NCI-H2029 (cell line): ENCODE results near the gene POLR2H.
A peak's percentile ranks its signal among the peaks of the same experiment; 100 is the strongest.
"Not testable (repeated sequence)": the region's sequence is repeated elsewhere in the genome, so short reads cannot be mapped to it uniquely, and the experiment has no call there.

Experiments
- DNase-seq: peaks from one replicate; lab custom pipeline; 2025; lab: John Stamatoyannopoulos, UW

Gene POLR2H

DNA sequence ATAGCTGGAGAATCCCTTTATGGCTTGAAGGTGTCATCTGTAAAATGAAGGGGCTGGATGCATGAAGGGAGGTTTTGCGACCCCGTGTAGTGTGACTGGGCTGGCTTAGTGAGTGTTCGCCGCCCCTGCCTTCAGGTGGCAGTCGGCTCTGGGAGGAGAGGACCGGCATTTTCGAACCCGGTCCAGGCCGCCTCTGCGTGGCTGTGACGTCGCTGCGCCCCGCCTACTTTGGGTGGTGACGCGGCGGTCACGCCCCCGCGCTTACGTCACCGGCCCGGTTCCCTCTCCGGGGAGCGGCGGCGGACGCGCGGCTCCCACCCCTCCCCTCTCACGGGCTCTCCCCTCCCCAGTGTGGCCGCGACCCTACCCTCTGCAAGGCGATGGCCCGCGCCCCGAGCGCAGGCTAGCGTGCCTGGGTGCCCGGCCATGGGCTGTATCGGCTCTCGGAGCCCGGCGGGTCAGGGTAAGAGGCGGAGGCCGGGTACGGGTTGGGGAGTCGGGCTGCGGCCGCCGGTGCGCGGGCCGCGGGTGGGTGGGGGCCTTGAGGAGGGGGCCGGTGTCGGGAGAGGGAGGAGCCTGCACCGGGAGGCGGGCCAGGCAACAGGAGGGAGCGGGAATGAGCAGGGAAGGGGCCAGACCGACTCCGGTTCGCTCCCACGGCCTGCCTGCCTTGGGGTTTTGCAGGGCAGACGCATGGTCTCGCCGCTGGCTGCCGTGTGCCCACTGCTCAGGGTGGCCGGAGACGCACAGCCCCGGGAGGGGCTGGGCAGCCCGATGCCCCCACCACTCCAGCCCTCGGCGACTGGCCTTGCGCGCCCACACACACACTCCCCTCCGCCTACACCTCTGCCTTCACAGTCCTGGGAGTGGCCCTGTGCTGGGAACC, 25.6 kb upstream of the POLR2H start:
- DNase-seq, result peak; percentile 45

DNA sequence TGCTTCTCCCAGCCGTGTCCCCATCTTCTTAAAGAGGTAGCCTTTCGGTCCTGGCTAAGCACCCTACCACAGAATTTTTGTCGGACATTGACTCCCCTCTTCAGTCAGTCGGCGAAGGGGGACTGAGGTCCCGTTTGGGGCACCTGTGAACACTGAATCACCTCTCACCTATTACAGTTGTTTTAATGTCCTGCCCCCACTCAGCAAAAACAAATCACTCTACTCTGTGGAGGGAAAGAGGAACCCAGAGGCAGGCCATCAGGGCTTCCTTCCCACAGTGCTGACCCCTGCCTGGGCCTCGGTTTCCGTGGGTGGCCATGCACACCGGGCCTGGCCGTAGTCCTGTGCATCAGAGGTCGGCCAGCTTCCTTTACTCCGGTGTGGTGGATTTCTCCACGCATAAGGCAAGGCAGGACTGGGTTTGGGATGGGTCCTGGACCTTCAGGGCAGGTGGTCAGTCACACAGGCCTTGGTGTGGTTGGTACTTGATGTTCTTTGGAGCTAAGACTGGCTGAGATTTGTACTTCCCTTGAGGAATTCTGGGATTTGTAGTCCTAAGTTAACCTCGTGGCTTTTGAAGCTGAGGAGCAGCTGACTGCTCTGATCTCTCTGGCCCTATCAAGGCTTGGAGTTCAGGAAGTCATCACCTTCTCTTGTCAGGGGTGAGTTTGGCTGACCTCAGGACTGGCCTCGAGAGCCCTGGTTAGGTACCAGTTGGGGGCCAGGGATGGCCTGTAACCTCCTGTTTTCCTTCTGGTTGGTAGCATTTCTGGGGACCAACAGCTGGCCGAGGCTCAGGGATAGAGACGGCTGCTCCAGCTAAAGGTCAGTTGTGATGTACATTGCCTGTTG, 24.7 kb upstream of the POLR2H start:
- DNase-seq, result no peak

GRCh38 chr3:184337399-184337714, 24.2 kb upstream of the POLR2H start, which contains the start of gene FAM131A:
TSS of gene FAM131A (plus strand) at chr3:184337600. CDS start at chr3:184337631, 31 bp downstream.
- DNase-seq, result no peak

DNA sequence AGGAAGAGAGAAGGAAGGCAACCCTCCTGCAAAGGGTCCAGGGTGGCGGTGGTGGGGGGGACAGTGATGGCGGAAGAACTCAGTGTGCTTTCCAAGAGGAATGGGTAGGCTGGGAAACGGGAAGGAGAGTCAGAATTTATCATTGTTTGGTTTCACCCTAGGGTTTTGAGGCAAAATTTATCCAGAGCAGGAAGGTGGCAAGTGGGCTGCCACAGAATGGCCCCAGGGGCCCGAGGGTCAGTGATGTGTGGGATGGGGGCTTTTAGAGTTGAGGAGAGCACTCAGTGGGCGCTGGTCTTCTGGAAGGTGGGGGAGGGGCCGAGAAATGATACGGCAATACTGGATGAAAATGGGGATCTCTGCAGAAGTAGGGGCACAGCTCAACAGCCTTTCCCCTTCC, 23.5 kb upstream of the POLR2H start:
- DNase-seq, result no peak

- DNase-seq, result peak; percentile 88
Observed at GRCh38 chr3:184338511-184338945, 23.0 kb upstream of the POLR2H start.

DNA sequence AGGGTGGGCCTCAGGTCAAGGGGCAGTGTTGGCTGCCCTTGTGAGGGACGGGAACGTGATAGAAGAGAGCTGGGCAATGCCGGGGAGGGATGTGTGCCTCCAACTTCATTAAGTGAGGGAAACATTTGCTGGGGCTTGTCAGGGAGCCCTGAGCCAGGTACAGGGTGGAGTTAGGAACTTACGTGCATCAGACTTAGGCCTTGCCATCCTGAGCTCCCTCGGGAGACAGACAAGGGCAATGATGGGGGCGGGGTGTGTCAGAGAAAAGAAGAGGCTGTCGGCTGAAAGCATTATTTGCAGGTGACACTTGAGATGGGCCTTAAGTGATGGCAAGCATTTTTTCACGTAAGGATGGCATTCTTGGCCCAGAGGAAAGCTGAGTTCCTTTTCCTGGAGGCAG, 22.5 kb upstream of the POLR2H start:
- peak; percentile 36 for DNase-seq

GRCh38 chr3:184339451-184340135, 21.9 kb upstream of the POLR2H start:
- DNase-seq, result not testable (repeated sequence)

DNA sequence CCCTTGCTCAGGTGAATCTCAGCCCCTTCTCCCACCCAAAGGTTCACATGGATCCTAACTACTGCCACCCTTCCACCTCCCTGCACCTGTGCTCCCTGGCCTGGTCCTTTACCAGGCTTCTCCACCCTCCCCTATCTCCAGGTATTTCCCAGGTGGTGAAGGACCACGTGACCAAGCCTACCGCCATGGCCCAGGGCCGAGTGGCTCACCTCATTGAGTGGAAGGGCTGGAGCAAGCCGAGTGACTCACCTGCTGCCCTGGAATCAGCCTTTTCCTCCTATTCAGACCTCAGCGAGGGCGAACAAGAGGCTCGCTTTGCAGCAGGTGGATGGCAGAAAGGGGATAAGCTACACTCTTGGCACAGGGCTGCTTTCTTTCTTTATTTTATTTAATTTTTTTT, 19.6 kb upstream of the POLR2H start:
- peak; percentile 96 for DNase-seq

GRCh38 chr3:184343200-184343876, 18.2 kb upstream of the POLR2H start:
- DNase-seq, result no peak

GRCh38 chr3:184344579-184345316, 16.8 kb upstream of the POLR2H start:
- no peak for DNase-seq

- DNase-seq, result peak; percentile 76
Observed at GRCh38 chr3:184345317-184346144, 16.0 kb upstream of the POLR2H start.

GRCh38 chr3:184346480-184347190, 14.9 kb upstream of the POLR2H start:
- no peak for DNase-seq

- DNase-seq, result no peak
Observed at GRCh38 chr3:184347321-184348056, 14.0 kb upstream of the POLR2H start.

DNA sequence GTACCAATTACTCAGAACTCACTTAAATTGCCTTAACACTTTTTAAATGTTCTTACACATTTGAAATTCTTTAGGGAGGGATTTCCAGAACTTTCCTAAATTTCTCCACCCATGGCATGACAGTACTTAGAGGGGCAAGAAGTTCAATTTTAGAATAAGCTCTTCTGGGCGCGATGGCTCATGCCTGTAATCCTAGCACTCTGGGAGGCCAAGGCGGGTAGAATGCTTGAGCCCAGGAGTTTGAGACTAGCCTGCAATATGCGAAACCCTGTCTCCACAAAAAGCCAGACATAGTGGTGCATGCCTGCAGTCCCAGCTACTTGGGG, 13.5 kb upstream of the POLR2H start:
- no peak for DNase-seq

DNA sequence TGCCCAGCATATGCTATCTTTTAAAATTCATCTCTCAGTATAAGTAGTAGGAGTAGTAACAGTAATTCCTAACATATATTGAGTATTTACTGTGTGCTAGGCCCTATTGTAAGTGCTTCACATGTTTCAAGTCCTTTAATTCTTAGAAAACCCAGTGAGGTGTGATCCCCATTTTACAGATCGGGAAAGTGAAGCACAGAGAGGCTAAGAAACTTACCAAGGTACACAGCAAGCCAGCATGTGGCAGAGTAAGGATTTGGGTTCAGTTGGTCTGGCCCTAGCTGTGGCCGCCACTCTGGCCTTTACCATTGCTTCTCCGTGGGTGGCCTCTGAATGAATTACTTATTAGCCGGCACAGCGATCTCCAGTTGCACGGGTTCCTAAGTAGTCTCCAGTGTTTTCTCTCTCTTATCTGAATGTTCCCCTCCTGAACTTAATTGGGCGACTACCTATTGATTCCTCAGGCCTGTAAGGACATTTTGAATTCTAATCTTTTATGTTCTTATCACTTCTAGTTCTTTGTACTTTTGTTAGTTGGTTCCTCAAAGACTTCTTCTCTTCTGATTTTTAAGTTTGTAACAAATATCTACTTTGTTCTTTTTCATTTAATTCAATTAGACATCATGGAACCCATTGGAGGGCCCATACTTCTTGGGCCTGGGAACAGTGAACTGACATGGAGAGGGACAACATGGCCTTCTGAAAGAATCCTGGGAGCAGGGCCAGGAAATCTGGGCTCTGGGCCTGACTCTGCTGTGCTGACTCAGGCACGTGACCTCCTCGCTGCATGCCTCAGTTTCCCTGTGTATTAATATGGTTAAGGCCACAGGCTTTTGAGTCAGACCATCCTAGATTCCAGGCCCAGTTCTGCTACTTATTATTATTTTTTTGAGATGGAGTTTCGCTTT, 11.7 kb upstream of the POLR2H start:
- DNase-seq, result no peak

- DNase-seq, result no peak
Observed at GRCh38 chr3:184350618-184351017, 10.9 kb upstream of the POLR2H start.

DNA sequence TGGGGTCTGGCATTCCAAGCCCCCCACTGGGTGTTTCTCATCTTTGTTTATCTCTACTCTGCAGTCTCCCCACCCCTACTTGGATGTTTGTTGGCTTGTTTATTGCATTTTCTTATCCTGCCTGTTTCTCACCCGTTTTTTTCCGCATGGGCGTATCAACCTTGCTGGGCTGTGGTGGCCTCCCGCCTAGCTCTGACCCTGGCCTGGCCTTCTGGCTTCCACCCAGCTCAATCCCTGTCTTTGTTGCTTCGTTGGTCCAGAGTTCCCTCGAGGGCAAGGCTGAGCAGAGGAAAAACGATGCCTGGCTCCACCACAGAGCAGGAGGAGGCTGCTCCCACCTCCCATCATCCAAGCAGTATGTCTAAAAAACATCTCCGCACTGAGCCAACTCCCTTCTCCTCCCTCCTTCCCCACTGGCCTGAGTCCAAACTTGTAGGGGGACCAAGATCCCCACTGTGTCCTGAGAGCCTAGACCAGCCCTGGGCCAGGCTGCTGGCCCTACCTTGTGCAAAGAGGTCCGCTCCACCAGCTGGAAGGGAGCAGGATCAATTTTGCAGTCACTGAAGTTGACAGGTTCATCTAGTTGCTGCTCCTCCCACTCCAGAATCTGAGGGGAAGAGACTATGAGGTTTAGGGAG, 9.9 kb upstream of the POLR2H start:
- DNase-seq, result no peak
